Cerebellar nuclear complex (tissue), 1 donor: Measurements from ENCODE around the gene OR5T2.
"Not testable (repeated sequence)": the region's sequence is repeated elsewhere in the genome, so short reads cannot be mapped to it uniquely, and the experiment has no call there.

Source experiments
- DNase-seq, 2 experiments: peaks; one replicate each; lab custom pipeline; 2025; lab: John Stamatoyannopoulos, UW

OR5T2 gene

GRCh38 chr11:56234155-56234554 lies at the start of gene OR5T2:
OR5T2 (minus strand) TSS chr11:56234255; CDS start chr11:56233062, 1,193 bp downstream.
- no peak for DNase-seq

- no peak for DNase-seq
These were observed 39.8 kb upstream of the OR5T2 start, which contains the start of gene OR5T1 for GRCh38 chr11:56273854-56274253. OR5T1 (plus strand) TSS chr11:56274154; CDS start chr11:56275639, 1,485 bp downstream.

- DNase-seq: no peak
These were observed 37.0 kb upstream of the OR5T2 start for GRCh38 chr11:56271092-56271491.

GRCh38 chr11:56251954-56252353 lies 17.9 kb upstream of the OR5T2 start, which contains the start of gene OR5T3:
OR5T3 (plus strand) TSS chr11:56252254; CDS start chr11:56252254, 0 bp downstream.
- DNase-seq: no peak

- DNase-seq: not testable (repeated sequence)
These were observed 14.3 kb downstream of the OR5T2 start for GRCh38 chr11:56219735-56220134.

- DNase-seq: no peak
These were observed 19.5 kb downstream of the OR5T2 start for GRCh38 chr11:56214537-56214936.

GRCh38 chr11:56207790-56208189 lies 26.3 kb downstream of the OR5T2 start:
- no peak for DNase-seq

GRCh38 chr11:56197367-56197766 lies 36.7 kb downstream of the OR5T2 start:
- DNase-seq: no peak

- no peak for DNase-seq
These were observed 37.4 kb downstream of the OR5T2 start for GRCh38 chr11:56196705-56197104.

- DNase-seq: no peak
These were observed 45.5 kb downstream of the OR5T2 start for GRCh38 chr11:56188602-56189001.

- no peak for DNase-seq
These were observed 50.6 kb downstream of the OR5T2 start for GRCh38 chr11:56183459-56183858.
